SH-SY5Y (cell line): ENCODE results near the gene SLC12A5.

Experiments used
- GATA2 ChIP-seq: IDR thresholded peaks from 2 replicates; pipeline ENCODE4 v1.6.1; 2011; ENCODE audit warnings: mild to moderate bottlenecking, low read depth, low read length
- GATA3 ChIP-seq: IDR thresholded peaks from 2 replicates; pipeline ENCODE4 v1.6.1; 2011; ENCODE audit warnings: low read depth, mild to moderate bottlenecking, low read length, moderate library complexity

DNA sequence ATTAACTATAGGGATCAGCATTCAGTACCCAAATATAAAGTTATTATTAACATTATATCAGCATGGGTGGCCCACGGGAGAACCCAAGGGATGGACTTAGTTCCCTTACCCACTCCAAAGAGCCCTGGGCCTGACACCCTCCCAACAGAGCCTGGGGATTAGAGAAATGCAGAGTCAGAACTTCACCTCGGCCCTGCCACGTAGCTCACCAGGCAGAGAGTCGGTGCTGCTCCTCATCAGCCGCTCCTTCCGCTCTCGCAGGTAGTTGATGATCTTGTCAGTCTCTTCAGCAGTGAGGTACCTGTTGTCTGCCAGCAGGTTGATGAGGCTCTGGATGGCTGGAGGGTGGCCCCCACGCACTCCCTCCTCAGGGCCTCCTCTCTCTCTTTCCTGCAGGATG is 34.1 kb downstream of the SLC12A5 start:
- TF ChIP-seq GATA2 (no peak), GATA3 (no peak)
